GM12875 (cell line): ENCODE measurements around the gene NEB.

Source experiments
- H3K4me3 ChIP-seq: one replicate; pipeline ENCODE4 v1.5.1; 2011; ENCODE audit warnings: low read depth, low read length, control low read depth
- CTCF ChIP-seq: IDR thresholded peaks from 2 replicates; pipeline ENCODE4 v1.5.1; 2011; ENCODE audit warnings: low read depth, mild to moderate bottlenecking, control low read depth, inconsistent platforms, low read length, moderate library complexity, borderline replicate concordance; ENCODE audit not compliant: insufficient read depth

The NEB gene

GRCh38 chr2:151522556-151522955 is 211.7 kb downstream of the NEB start:
- no peak overlapping the region for H3K4me3 ChIP-seq

GRCh38 chr2:151520976-151521375 is 213.3 kb downstream of the NEB start:
- TF ChIP-seq CTCF, result no peak
- H3K4me3 ChIP-seq, result no peak overlapping the region

More at GRCh38 chr2:151522556-151522955, 211.7 kb downstream of the NEB start:
- TF ChIP-seq CTCF, result no peak

- no peak overlapping the region for H3K4me3 ChIP-seq
- no peak for TF ChIP-seq CTCF
Measured at GRCh38 chr2:151518802-151519201, 215.5 kb downstream of the NEB start.

- TF ChIP-seq CTCF, result no peak
- H3K4me3 ChIP-seq, result no peak overlapping the region
Measured at GRCh38 chr2:151508519-151508918, 225.8 kb downstream of the NEB start.

GRCh38 chr2:151506170-151506569 is 228.1 kb downstream of the NEB start:
- H3K4me3 ChIP-seq, result no peak overlapping the region
- TF ChIP-seq CTCF, result no peak

GRCh38 chr2:151498178-151498577 is 236.1 kb downstream of the NEB start:
- no peak for TF ChIP-seq CTCF
- no peak overlapping the region for H3K4me3 ChIP-seq

- TF ChIP-seq CTCF, result no peak
- H3K4me3 ChIP-seq, result no peak overlapping the region
Measured at GRCh38 chr2:151491496-151491895, 242.8 kb downstream of the NEB start.
